Stomach (tissue), 9 donors: ENCODE results near the gene LPAR1. TPM values are rescaled to one million over a fixed set of nuclear protein-coding genes. Genes with fewer than 3 reads are reported as not detected.

Source experiments
- DNase-seq, 2 donors: peaks; one replicate each; pipeline versions ENCODE4 v3.0.0 to v3.0.0-alpha.2; 2013 to 2019
- H3K27ac ChIP-seq, 5 donors: fragments of 200-600 bp in 4 of 5; sonication (generic) in 4 of 5; one replicate each; pipeline ENCODE4 v1.5.1; 2013 to 2019; ENCODE audit warnings: mild to moderate bottlenecking in 1 of 5, moderate library complexity in 1 of 5
- H3K27me3 ChIP-seq, 3 donors: fragments of 200-600 bp; sonication (generic); one replicate each; pipeline ENCODE4 v1.5.1; 2017 to 2019; ENCODE audit warnings: mixed run types in 1 of 3
- H3K36me3 ChIP-seq, 4 donors: fragments of 200-600 bp; sonication (generic); 1 replicate in 3 of 4; 2 replicates in 1 of 4; pipeline ENCODE4 v1.5.1; 2016 to 2019
- H3K4me1 ChIP-seq, 4 donors: fragments of 200-600 bp; sonication (generic); one replicate each; pipeline ENCODE4 v1.5.1; 2016 to 2019
- H3K4me3 ChIP-seq, 4 donors: fragments of 200-600 bp; sonication (generic) in 3 of 4; one replicate each; pipeline ENCODE4 v1.5.1; 2016 to 2019; ENCODE audit warnings: mild to moderate bottlenecking in 1 of 4
- H3K9me3 ChIP-seq, 4 donors: fragments of 200-600 bp; sonication (generic); one replicate each; pipeline ENCODE4 v1.5.1; 2016 to 2019
- EP300 ChIP-seq: sonication (generic); formaldehyde crosslinking; IDR thresholded peaks from one replicate; pipeline ENCODE4 v1.6.1; 2017; ENCODE audit warnings: antibody characterized with exemption
- POLR2A ChIP-seq, 4 donors: fragments of 450-650 bp; IDR thresholded peaks; one replicate each; pipeline ENCODE4 v1.6.1; 2016; ENCODE audit warnings: antibody characterized with exemption in 4 of 4, control low read depth in 2 of 4, mild to moderate bottlenecking in 1 of 4, moderate library complexity in 1 of 4
- POLR2AphosphoS5 ChIP-seq, 3 donors: sonication (generic); formaldehyde crosslinking; IDR thresholded peaks; one replicate each; pipeline ENCODE4 v1.6.1; 2016; ENCODE audit warnings: antibody characterized with exemption in 3 of 3
- WGBS, 5 donors: extraction: QIAGEN DNeasy Blood & Tissue Kit in 3 of 5; methylation state at CpG; one replicate each; pipeline versions ENCODE4 v1.1.5 to v1.1.7; 2013 to 2018; 5-methylcytosine and 5-hydroxymethylcytosine counted together
- intact Hi-C: fragments of 100-400 bp; cut with DNase I; formaldehyde crosslinking; loops from one replicate; pipeline ENCODE4 v1.15.1; 2023; ENCODE audit warnings: low total_unique reads
- polyA plus RNA-seq, 3 donors: library from polyadenylated mRNA; stranded (reverse); fragments of 200-250 nt; gene quantifications; one replicate each; pipeline ENCODE4 v1.2.3, GENCODE V29; 2013
- total RNA-seq, 5 donors: library from RNA; depleted of rRNA; stranded (reverse); fragments of >200 nt; gene quantifications; one replicate each; pipeline versions ENCODE4 v1.1.0 to v1.2.3, GENCODE V29; 2014 to 2016
- TF ChIP-seq, protein P1 (sequence below), 7 experiments: fragments of 450-650 bp in 4 of 7; fragments of 200-600 bp in 3 of 7; sonication (generic) in 3 of 7; IDR thresholded peaks; one replicate each; pipeline ENCODE4 v1.5.1; 2016 to 2019; ENCODE audit warnings: antibody characterized with exemption in 7 of 7, control low read depth in 2 of 7, mild to moderate bottlenecking in 1 of 7
- donor health status: healthy with polysubstance abuse.
- donor health status: Bipolar disorder and iron deficiency.
- donor health status: healthy.

The LPAR1 gene
- total and polyA plus RNA-seq, 8 donors: 7.4 to 40.0 (median 21.2) TPM

DNA sequence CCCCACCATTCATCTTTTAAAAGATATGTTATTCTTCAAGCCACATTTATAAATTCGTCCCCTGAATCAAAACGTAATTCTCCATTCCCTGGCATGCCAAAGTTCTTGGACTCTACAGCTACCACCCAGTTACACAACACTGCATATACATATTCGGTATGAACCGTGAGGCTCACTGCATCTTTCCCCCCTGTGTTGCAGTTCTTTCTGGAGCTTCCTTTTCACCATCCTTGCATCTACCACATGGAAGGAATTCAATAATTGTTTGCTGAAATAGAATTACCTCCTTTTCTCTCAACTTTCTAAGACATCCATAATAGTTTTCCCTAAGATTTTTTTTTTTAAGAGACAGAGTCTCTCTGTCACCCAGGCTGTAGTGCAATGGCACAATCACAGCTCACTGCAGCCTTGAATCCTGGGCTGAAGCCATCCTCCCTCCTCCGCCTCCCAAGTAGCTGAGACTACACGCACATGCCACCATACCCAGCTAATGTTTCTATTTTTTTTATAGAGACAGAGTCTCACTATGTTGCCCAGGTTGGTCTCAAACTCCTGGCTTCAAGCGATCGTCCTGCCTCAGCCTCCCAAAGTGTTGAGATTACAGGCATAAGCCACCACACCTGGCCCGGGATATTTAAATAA is 3.3 kb downstream of the LPAR1 start:
- Histone ChIP-seq H3K4me3 (peak overlapping the region in 1 of 4 donors; percentile 10), H3K27ac (peak overlapping the region in 3 of 5 donors; percentile 5 to 89 (median 52)), H3K27me3 (peaks cover 0 to 29% (median 7%) of the 10 kb centered on the region in 3 donors), H3K4me1 (peaks cover 0 to 41% (median 32%) of the 10 kb centered on the region in 4 donors), H3K36me3 (peaks cover 0 to 4% (median 0%) of the 10 kb centered on the region in 4 donors), H3K9me3 (no peaks in the 10 kb centered on the region)
- no peak for DNase-seq
- TF ChIP-seq POLR2AphosphoS5 (IDR thresholded peaks at IDR 0.05) (no peak), EP300 (no peak), POLR2A (IDR thresholded peaks at IDR 0.05) (no peak)
- TF ChIP-seq, protein P1, sequence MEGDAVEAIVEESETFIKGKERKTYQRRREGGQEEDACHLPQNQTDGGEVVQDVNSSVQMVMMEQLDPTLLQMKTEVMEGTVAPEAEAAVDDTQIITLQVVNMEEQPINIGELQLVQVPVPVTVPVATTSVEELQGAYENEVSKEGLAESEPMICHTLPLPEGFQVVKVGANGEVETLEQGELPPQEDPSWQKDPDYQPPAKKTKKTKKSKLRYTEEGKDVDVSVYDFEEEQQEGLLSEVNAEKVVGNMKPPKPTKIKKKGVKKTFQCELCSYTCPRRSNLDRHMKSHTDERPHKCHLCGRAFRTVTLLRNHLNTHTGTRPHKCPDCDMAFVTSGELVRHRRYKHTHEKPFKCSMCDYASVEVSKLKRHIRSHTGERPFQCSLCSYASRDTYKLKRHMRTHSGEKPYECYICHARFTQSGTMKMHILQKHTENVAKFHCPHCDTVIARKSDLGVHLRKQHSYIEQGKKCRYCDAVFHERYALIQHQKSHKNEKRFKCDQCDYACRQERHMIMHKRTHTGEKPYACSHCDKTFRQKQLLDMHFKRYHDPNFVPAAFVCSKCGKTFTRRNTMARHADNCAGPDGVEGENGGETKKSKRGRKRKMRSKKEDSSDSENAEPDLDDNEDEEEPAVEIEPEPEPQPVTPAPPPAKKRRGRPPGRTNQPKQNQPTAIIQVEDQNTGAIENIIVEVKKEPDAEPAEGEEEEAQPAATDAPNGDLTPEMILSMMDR (IDR thresholded peaks at IDR 0.05): no peak
- intact Hi-C loops: no loop called here
- WGBS, 5 donors: 72 to 75% (median 74%) methylated on average over 9 of the region's 9 CpGs

DNA sequence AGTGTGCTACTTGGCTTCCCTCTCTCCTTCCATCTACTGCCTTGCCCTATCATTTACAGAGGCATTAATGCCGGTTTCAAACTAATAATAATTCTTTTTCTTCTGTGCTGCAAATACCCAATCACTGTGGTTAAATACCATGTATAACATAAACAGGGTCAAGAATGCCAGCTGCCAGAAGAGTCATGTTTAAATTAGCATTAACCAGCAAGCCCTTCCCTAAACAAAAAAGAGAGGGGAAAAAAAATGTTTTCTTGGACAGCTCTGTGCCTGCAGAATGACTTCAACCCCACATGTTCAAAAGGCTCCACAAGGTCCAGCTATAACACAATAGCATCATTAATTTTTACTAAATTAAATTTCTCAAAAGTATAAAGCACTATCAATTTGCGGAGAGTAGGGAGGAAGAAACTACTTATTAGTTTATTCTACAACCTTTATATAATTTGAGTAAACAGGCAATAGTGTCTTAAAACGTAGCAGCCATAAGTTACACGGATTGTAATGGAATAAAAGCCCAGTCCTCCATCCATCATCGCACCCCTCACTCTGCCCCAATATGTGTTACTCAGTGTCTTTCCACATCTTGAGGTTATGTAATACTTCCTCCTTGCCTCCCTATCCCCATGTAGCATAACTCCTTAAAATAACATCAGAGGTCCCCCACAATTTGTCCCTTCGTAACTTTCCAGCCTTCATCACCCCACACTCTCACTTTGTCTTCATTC is 3.9 kb downstream of the LPAR1 start:
- Histone ChIP-seq H3K27me3 (peaks cover 0 to 29% (median 7%) of the 10 kb centered on the region in 3 donors), H3K9me3 (no peaks in the 10 kb centered on the region), H3K4me3 (no peak overlapping the region), H3K27ac (peak overlapping the region in 3 of 5 donors; percentile 5 to 52 (median 24)), H3K4me1 (peaks cover 0 to 41% (median 31%) of the 10 kb centered on the region in 4 donors), H3K36me3 (peaks cover 0 to 4% (median 0%) of the 10 kb centered on the region in 4 donors)
- 67 to 75% (median 70%) methylated on average over 6 of the region's 6 CpGs for WGBS, 5 donors
- DNase-seq: peak in 1 of 2 donors; percentile 30
- intact Hi-C loops: no loop called here
- no peak for TF ChIP-seq EP300
- TF ChIP-seq, protein P1 (IDR thresholded peaks at IDR 0.05): no peak
- TF ChIP-seq POLR2A (IDR thresholded peaks at IDR 0.05): no peak
- no peak for TF ChIP-seq POLR2AphosphoS5 (IDR thresholded peaks at IDR 0.05)

DNA sequence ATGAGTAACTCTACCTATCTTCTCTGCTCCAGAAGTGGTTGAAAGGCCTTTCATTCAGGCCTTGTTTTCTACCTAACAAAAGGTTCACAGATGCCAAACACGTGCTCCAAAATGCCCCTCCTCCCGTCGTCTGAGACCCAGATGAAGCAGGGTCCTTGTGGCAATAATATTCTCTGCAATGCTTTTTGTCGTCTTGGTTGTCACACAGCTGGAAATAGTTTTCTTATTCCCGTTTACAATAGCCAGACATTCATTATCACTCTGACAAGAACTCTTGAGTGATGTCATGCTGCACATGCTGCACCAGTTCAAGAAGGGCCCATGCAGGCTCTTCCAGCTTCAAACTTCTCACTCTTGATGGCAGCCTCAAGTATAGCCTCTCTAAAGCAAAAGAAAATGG is 7.8 kb downstream of the LPAR1 start:
- no peaks in the 10 kb centered on the region for H3K27me3 ChIP-seq
- H3K36me3 ChIP-seq: peaks cover 0 to 4% (median 0%) of the 10 kb centered on the region in 4 donors
- H3K4me1 ChIP-seq: peaks cover 0 to 25% (median 5%) of the 10 kb centered on the region in 4 donors
- TF ChIP-seq POLR2AphosphoS5 (IDR thresholded peaks at IDR 0.05): no peak
- TF ChIP-seq, protein P1 (IDR thresholded peaks at IDR 0.05): no peak
- TF ChIP-seq POLR2A (IDR thresholded peaks at IDR 0.05): no peak
- no peak for TF ChIP-seq EP300
- H3K9me3 ChIP-seq: no peaks in the 10 kb centered on the region
- H3K4me3 ChIP-seq: no peak overlapping the region
- no peak overlapping the region for H3K27ac ChIP-seq
- intact Hi-C loops: no loop called here
- 67 to 77% (median 68%) methylated on average over 5 of the region's 5 CpGs for WGBS, 5 donors
- peak in 1 of 2 donors; percentile 14 for DNase-seq

DNA sequence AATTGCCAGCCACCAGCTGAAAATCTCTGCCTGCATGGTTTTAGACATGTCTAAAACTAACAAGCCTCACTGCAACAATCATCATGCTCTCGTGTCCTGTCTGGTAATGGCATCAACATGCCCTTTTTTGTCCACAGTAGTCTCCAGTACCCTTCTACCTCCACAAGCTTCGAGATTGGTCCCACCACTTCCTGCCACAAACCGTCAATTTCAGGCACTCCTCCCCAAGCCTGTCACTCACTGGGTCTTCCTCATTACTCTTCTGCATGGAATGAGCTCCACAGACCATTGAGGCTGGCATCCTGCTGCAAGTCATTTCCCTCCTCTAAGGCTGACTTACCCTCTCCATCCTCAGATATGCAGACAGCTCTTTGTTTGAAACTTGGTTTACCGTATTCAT is 9.0 kb downstream of the LPAR1 start:
- Histone ChIP-seq H3K4me3 (no peak overlapping the region), H3K4me1 (peaks cover 0 to 18% (median 3%) of the 10 kb centered on the region in 4 donors), H3K36me3 (peaks cover 0 to 4% (median 0%) of the 10 kb centered on the region in 4 donors), H3K27ac (no peak overlapping the region), H3K9me3 (no peaks in the 10 kb centered on the region), H3K27me3 (no peaks in the 10 kb centered on the region)
- intact Hi-C loops: no loop called here
- TF ChIP-seq EP300 (no peak), POLR2A (IDR thresholded peaks at IDR 0.05) (no peak), POLR2AphosphoS5 (IDR thresholded peaks at IDR 0.05) (no peak)
- TF ChIP-seq, protein P1 (IDR thresholded peaks at IDR 0.05): no peak
- no peak for DNase-seq
- 79 to 94% (median 86%) methylated on average over 4 of the region's 4 CpGs for WGBS, 5 donors
